Jurkat, Clone E6-1 (cell line): Measurements from ENCODE around the gene METTL8.
"Not testable (repeated sequence)": the region's sequence is repeated elsewhere in the genome, so short reads cannot be mapped to it uniquely, and the experiment has no call there.

ENCODE experiments used
- DNase-seq: peaks from one replicate; pipeline ENCODE4 v3.0.0-alpha.2; 2011; ENCODE audit warnings: low read depth, low spot score
- H3K4me3 ChIP-seq: 2 replicates; pipeline ENCODE4 v1.5.1; 2011; ENCODE audit warnings: mild to moderate bottlenecking, low read length, control low read depth, moderate library complexity

METTL8 gene

GRCh38 chr2:171406044-171406443, 27.7 kb downstream of the METTL8 start:
- H3K4me3 ChIP-seq, result no peak overlapping the region
- no peak for DNase-seq

GRCh38 chr2:171405546-171405945, 28.2 kb downstream of the METTL8 start:
- no peak overlapping the region for H3K4me3 ChIP-seq
- DNase-seq, result no peak

GRCh38 chr2:171404719-171405118, 29.1 kb downstream of the METTL8 start:
- no peak for DNase-seq
- no peak overlapping the region for H3K4me3 ChIP-seq

- DNase-seq, result no peak
- H3K4me3 ChIP-seq, result no peak overlapping the region
Measured at GRCh38 chr2:171404261-171404660, 29.5 kb downstream of the METTL8 start.

- no peak overlapping the region for H3K4me3 ChIP-seq
- DNase-seq, result no peak
Measured at GRCh38 chr2:171402906-171403580, 30.7 kb downstream of the METTL8 start.

- no peak for DNase-seq
- H3K4me3 ChIP-seq, result no peak overlapping the region
Measured at GRCh38 chr2:171401947-171402346, 31.8 kb downstream of the METTL8 start.

GRCh38 chr2:171400395-171400794, 33.4 kb downstream of the METTL8 start:
- no peak for DNase-seq
- no peak overlapping the region for H3K4me3 ChIP-seq

GRCh38 chr2:171399292-171399691, 34.5 kb downstream of the METTL8 start:
- DNase-seq, result no peak
- H3K4me3 ChIP-seq, result no peak overlapping the region

GRCh38 chr2:171394164-171394740, 39.5 kb downstream of the METTL8 start:
- no peak for DNase-seq
- H3K4me3 ChIP-seq, result no peak overlapping the region

- no peak for DNase-seq
- H3K4me3 ChIP-seq, result no peak overlapping the region
Measured at GRCh38 chr2:171393487-171393886, 40.3 kb downstream of the METTL8 start.

GRCh38 chr2:171391532-171391931, 42.3 kb downstream of the METTL8 start:
- no peak overlapping the region for H3K4me3 ChIP-seq
- no peak for DNase-seq

- H3K4me3 ChIP-seq, result no peak overlapping the region
- no peak for DNase-seq
Measured at GRCh38 chr2:171390941-171391516, 42.8 kb downstream of the METTL8 start.

GRCh38 chr2:171389780-171390179, 44.0 kb downstream of the METTL8 start:
- no peak for DNase-seq
- no peak overlapping the region for H3K4me3 ChIP-seq

GRCh38 chr2:171389325-171389724, 44.5 kb downstream of the METTL8 start:
- H3K4me3 ChIP-seq, result no peak overlapping the region
- no peak for DNase-seq

GRCh38 chr2:171387052-171387451, 46.7 kb downstream of the METTL8 start:
- H3K4me3 ChIP-seq, result no peak overlapping the region
- DNase-seq, result no peak

GRCh38 chr2:171386627-171387026, 47.2 kb downstream of the METTL8 start:
- no peak overlapping the region for H3K4me3 ChIP-seq
- DNase-seq, result no peak

GRCh38 chr2:171383134-171383533, 50.7 kb downstream of the METTL8 start:
- no peak overlapping the region for H3K4me3 ChIP-seq

GRCh38 chr2:171382175-171382574, 51.6 kb downstream of the METTL8 start:
- not testable (repeated sequence) for H3K4me3 ChIP-seq, DNase-seq

More at GRCh38 chr2:171383134-171383533, 50.7 kb downstream of the METTL8 start:
- DNase-seq, result no peak

- H3K4me3 ChIP-seq, DNase-seq: not testable (repeated sequence)
Measured at GRCh38 chr2:171377852-171378251, 55.9 kb downstream of the METTL8 start.

- no peak for DNase-seq
- H3K4me3 ChIP-seq, result no peak overlapping the region
Measured at GRCh38 chr2:171367692-171368091, 66.1 kb downstream of the METTL8 start.

GRCh38 chr2:171365778-171366177, 68.0 kb downstream of the METTL8 start:
- no peak for DNase-seq
- H3K4me3 ChIP-seq, result no peak overlapping the region
